Liver (tissue), 3 donors: ENCODE measurements around the gene SNX33.

Source experiments
- CTCF ChIP-seq: fragments of 150-350 bp; IDR thresholded peaks from 2 replicates; pipeline ENCODE4 v1.5.1; 2017; ENCODE audit warnings: improper control_type of control experiment, low read depth, low read length; ENCODE audit not compliant: missing input control
- RXRA ChIP-seq, 2 donors: IDR thresholded peaks; 2 replicates each; pipeline ENCODE4 v1.6.1; 2017 to 2018; ENCODE audit warnings: antibody characterized with exemption in 2 of 2, mild to moderate bottlenecking in 1 of 2
- TAF1 ChIP-seq: conservative IDR thresholded peaks from 2 replicates; pipeline ENCODE4 v1.6.1; 2016; ENCODE audit warnings: antibody characterized with exemption, mild to moderate bottlenecking
- donor health status: healthy.
- donor health status: healthy.

GRCh38 chr15:75704618-75705017 lies 56.9 kb downstream of the SNX33 start:
- TF ChIP-seq RXRA (IDR thresholded peaks at IDR 0.05) (no peak), TAF1 (no peak), CTCF (no peak)
